CD4-positive, alpha-beta T cell treated with Interleukin-4 for 1 hour (primary cell): ENCODE data around the gene COPS7A.
"Not testable (repeated sequence)": the region's sequence is repeated elsewhere in the genome, so short reads cannot be mapped to it uniquely, and the experiment has no call there.

Experiments used
- DNase-seq, 2 donors: peaks; one replicate each; pipeline ENCODE4 v3.0.0-alpha.2; 2020 to 2022

The COPS7A gene

DNA sequence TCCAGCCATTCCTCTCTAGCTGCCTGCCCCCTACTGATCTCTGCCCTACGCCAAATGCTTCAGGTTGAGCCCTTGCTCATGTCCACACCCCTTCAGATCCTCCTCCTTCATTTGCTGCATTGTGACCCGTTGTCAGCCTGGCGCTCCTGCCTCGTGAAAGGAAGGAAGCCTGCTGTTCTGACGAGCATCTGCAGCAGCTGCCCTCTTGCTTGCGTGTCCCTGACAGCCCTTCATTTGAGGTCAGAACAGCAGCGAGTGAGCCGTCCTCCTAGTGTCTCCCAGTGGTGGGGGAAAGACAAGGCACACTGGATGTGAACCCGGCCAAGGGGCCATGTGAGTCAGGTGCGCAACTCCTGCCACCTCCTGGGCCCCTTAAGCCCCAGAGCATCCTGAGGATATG lies 20.2 kb upstream of the COPS7A start:
- DNase-seq = no peak

DNA sequence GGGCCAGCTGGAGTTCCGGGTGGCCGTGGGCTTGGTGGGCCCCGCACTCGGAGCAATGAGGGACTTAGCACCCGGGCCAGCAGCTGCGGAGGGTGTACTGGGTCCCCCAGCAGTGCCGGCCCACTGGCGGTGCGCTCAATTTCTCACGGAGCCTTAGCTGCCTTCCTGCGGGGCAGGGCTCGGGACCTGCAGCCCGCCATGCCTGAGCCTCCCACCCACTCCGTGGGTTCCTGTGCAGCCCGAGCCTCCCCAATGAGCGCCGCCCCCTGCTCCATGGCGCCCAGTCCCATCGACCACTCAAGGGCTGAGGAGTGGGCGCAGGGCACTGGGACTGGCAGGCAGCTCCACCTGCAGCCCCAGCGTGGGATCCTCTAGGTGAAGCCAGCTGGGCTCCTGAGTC lies 15.5 kb upstream of the COPS7A start:
- DNase-seq = not testable (repeated sequence)

DNA sequence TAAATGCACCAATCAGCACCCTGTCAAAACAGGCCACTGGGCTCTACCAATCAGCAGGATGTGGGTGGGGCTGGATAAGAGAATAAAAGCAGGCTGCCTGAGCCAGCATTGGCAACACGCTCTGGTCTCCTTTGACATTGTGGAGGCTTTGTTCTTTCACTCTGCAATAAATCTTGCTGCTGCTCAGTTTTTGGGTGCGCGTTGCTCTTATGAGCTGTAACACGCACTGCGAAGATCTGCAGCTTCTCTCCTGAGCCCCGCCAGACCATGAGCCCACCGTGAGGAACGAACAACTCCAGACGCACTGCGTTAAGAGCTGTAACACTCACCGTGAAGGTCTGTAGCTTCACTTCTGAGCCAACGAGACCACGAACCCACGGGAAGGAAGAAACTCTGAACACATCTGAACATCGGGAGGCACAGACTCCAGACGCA lies 14.9 kb upstream of the COPS7A start:
- DNase-seq = peak; percentile 44 to 85

DNA sequence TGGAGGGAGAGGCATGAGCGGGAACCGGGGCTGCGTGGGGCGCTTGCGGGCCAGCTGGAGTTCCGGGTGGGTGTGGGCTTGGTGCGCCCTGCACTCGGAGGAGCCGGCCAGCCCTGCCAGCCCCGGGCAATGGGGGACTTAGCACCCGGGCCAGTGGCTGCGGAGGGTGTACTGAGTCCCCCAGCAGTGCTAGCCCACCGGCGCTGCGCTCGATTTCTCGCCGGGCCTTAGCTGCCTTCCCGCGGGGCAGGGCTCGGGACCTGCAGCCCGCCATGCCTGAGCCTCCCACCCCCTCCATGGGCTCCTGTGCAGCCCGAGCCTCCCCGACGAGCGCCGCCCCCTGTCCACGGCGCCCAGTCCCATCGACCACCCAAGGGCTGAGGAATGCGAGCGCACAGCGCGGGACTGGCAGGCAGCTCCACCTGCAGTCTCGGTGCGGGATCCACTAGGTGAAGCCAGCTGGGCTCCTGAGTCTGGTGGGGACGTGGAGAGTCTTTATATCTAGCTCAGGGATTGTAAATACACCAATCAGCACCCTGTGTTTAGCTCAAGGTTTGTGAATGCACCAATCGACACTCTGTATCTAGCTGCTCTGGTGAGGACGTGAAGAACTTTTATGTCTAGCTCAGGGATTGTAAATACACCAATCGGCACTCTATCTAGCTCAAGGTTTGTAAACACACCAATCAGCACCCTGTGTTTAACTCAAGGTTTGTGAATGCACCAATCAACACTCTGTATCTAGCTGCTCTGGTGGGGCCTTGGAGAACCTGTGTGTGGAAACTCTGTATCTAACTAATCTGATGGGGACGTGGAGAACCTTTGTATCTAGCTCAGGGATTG lies 7.6 kb upstream of the COPS7A start:
- DNase-seq = not testable (repeated sequence)

DNA sequence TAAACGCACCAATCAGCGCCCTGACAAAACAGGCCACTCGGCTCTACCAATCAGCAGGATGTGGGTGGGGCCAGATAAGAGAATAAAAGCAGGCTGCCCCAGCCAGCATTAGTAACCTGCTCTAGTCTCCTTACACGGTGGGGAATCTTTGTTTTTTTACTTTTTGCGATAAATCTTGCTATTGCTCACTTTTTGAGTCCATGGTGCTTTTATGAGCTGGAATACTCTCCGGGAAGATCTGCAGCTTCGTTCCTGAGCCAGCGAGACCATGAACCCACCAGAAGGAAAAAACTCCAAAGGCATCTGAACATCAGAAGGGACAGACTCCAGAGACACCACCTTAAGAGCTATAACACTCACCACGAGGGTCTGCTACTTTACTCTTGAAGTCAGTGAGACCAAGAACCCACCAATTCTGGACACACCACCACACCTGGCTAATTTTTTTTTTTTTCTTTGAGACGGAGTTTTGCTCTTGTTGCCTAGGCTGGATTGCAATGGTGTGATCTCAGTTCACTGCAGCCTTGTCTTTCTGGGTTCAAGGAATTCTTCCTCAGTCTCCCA lies 6.9 kb upstream of the COPS7A start:
- DNase-seq = no peak

DNA sequence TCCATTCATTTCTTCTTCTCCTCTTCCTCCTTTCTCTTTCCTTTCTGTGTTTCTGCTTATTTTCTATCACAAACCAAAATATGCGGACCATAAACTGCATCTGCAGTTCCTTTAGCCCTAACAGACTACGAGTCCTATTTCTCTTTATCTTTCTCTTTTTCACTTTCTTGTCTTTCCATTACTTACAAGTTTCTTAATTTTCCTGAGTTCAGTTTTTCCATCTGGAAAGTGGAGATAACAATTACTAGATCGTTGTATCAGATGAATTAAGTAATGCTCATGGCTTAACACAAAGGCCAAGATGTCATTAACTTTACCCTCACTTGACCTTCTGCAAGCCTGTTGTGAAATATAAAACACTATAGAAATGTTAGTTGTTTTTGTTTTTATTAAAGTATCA lies 983 bp upstream of the COPS7A start:
- no peak for DNase-seq

DNA sequence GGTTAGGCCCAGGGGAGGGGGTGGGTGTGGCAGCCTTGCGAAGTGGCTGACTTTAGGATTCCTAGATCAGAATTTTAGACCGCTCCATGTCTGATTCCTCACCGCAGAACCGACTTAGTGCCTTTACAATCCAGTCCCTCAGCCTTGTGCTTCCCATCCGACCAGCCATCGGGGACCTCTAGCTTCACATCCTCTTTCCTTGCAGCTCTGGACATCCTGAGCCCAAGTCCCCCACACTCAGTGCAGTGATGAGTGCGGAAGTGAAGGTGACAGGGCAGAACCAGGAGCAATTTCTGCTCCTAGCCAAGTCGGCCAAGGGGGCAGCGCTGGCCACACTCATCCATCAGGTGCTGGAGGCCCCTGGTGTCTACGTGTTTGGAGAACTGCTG lies 557 bp downstream of the COPS7A start:
- peak in 1 of 2 donors; percentile 21 for DNase-seq

DNA sequence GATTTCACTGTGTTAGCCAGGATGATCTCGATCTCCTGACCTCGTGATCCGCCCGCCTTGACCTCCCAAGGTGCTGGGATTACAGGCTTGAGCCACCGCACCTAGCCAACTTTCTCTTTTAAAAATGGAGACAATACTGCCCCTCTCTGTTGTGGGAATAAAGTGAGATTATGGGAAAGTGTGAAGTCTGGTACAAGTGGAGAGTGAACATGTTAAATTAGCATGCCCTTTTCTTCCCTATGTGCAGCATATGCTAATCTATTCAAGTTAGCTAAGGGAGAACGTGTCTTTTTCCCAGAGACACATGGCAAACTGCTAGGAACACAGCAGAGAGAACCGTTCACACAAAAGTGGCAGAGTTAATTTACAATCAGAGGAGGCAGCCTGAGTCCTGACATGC lies 1.5 kb downstream of the COPS7A start:
- no peak for DNase-seq

DNA sequence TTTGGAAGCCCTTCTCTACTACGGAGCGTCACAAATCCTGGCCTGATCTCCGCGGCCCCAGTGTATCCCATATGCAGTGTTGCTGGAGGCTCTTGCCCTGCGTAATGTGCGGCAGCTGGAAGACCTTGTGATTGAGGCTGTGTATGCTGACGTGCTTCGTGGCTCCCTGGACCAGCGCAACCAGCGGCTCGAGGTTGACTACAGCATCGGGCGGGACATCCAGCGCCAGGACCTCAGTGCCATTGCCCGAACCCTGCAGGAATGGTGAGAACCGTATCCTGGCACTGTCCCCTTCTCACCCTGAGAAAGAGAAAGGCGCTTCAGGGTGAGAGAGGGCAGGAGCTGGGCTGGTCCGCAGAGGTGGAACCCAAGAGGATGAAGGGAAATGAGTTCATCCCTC lies 5.3 kb downstream of the COPS7A start:
- no peak for DNase-seq

DNA sequence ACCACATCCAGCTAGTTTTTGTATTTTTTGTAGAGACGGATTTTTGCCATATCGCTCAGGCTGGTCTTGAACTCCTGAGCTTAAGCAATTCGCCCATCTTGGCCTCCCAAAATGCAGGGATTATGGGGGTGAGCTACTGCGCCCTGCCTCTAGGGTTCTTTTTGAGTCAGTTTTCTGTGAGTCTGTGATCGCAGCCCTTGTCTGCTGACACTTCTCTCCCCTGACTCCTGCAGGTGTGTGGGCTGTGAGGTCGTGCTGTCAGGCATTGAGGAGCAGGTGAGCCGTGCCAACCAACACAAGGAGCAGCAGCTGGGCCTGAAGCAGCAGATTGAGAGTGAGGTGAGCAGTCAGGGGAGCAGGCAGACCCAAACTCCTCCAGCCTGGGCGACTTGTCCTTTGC lies 6.3 kb downstream of the COPS7A start:
- no peak for DNase-seq

DNA sequence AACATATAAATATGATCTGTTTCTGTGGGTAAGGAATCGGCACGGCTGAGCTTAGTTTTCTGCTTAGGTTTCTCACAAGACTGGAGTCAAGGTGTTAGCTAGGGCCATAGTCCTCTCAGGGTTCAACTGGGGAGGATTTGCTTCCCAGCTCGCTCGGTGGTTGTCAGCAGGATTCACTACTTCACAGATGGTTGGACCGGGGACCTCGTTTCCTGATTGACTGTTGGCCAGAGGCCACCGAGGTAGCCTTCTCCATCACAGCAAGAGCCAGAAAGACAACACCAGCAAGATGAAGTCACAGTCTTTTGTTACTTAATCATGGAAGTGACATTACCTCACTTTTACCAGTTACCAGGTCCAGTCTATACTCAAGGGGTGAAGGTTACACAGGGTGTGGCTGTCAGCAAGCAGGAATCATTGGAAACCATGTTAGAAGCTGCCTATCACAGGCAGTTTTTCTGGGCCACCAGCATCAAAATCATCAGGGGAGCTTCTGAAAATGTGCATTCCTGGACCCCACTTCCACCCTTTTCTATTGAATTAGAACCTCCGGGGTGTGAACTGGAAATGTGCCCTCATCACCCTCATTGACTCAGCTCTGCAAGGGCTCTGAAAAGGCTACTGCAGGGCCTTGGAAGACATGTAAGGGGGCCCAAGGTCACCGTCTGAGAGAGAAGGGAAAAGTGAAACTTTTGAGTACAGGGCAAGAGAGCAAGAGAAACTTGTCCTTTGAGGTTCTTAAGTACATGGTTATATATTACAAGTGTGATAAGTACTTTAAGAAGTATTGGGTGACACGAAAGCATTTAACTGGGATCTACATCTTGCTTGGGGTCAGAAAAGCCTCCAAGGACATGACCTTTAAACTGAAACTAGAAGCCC lies 10.9 kb downstream of the COPS7A start:
- no peak for DNase-seq

DNA sequence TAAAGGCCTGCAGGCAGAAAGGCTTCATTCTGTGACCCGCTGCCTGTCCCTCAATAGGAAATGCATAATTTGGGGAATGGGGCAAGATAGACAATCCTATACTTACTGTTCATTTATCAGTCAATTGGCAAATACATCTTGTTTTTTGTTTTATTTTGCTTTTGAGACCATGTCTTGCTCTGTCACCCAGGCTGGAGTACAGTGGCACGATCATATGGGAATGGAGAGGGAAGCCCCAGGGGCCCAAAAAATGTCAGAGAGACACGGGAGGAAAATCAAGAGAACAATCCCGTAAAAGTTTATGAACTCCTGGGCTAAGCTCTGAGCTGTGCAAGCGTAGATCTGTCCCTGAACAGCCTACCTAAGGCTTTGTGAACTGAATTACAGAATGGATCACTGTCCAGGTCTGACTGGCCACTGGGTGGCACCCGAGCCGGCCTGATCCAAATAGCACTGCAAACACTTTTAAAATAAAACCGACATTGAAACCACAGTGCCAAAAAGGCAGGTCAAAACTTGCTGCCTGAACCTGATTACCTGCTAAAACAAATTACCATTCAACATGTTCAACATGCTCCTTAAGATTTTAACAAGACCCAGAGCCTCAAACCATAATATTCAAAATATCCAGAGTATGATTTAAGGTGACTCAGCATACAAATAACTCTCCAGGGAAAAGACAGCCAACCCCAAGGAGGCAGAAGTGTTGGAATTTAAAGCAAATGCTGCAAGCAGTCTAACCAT lies 11.8 kb downstream of the COPS7A start:
- peak; percentile 52 to 58 for DNase-seq

DNA sequence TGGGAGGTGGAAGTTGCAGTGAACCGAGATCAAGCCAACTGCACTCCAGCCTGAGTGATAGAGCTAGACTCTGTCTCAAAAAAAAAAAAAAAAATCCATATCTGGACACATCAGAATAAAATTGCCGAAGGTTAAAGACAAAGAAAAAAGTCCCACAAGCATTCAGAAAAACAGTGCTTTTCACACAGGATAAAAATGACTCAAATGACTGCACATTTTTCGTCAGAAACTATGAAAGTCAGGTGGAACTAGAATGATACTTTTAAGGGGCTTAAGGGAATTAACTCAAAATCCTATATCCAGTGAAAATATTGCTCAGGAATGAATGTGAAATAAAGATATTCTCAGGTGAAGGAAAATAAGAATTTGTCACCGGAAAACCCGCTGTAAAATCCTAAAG lies 12.9 kb downstream of the COPS7A start:
- no peak for DNase-seq

DNA sequence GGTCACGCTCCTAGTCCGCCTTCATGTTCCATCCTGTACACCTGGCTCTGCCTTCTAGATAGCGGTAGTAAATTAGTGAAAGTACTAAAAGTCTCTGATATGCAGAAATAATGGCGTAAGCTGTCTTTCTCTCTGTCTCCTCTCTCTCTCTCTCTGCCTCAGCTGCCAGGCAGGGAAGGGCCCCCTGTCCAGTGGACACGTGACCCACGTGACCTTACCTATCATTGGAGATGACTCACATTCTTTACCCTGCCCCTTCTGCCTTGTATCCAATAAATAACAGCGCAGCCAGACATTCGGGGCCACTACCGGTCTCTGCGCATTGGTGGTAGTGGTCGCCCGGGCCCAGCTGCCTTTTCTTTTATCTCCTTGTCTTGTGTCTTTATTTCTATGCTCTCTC lies 18.2 kb downstream of the COPS7A start:
- DNase-seq = not testable (repeated sequence)

DNA sequence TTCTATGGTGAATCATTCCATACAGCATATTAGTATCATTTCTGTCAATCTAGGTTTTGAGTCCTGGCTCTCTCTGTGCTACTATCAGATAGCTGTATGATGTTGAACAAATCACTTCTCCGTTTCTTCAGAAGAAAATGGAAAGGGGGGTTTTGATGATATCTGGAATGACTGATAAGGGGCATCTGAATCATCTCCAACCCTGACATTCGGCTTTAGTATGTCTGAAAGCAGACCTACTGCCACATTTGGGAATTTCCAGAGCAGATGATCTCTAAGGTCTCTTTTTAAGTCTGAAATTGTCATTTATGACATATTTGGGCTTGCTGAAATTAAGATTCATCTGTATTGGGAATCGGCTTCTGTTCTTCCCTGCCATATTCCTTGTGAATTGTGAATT lies 19.0 kb downstream of the COPS7A start:
- no peak for DNase-seq

DNA sequence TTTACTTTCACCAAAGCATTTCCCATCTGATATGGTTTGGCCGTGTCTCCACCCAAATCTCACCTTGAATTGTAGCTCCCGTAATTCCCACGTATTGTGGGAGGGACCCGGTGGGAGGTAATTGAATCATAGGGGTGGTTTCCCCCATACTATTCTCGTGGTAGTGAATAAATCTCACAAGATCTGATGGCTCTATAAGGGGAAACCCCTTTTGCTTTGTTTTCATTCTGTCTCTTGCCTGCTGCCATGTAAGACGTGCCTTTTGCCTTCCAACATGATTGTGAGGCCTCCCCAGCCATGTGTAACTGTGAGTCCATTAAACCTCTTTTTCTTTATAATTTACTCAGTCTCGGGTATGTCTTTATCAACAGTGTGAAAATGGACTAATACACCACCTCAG lies 19.5 kb downstream of the COPS7A start:
- not testable (repeated sequence) for DNase-seq

DNA sequence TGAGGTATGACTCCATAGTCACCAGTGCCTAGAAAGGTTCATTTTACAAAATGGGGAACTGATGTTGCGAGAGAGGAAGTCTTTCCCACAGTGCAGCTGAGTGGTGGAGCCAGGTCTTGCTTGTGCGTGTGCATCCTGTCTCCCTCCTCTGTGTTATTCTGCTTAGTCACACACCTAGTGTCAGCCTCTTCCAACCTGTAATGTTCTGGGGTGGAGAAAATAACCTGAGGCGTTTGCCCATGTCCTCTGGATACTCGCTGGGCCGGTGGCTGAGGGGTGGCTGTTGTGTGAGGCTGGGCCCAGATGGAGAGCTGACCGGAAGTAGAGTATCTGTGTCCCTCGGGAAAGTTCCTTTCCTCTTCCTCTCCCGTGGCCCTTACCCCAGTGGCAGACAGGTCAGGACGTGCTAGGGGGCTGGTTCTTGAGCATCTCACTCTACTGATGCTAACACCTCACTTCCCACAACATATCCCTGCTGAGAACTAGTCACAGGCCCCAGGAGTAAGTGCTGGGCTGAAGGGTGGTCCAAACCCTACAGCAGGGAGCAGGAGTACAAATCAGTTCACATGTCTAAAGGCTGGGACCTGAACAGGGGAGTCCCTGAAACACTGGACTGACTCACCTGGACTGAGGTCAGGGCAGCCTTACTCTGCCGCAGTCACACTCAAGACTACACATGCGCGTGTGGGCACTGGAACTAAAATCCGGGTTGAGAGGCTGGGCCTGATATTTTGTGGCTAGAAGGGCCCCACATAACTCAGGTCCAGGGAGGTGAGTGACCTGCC lies 22.1 kb downstream of the COPS7A start:
- peak; percentile 30 to 67 for DNase-seq

DNA sequence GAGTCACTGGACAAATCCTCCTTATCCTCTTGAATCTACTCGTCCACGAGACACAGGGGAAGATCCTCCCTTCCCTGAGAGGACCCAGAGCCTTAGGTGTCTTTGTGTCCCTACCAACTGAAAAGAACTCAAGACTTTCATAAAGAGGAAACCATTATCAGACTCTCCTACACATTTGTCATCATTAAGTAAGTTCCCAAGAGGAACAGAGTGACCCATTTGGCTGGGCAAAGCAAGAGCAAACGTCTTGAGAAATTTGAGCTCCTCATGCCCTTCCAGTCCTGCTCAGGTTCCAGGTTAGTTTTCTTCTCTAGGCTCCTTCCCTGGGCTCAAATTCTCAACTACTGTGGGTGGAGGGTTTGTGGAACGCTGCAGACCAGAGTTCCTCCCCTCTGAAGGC lies 23.4 kb downstream of the COPS7A start:
- no peak for DNase-seq

DNA sequence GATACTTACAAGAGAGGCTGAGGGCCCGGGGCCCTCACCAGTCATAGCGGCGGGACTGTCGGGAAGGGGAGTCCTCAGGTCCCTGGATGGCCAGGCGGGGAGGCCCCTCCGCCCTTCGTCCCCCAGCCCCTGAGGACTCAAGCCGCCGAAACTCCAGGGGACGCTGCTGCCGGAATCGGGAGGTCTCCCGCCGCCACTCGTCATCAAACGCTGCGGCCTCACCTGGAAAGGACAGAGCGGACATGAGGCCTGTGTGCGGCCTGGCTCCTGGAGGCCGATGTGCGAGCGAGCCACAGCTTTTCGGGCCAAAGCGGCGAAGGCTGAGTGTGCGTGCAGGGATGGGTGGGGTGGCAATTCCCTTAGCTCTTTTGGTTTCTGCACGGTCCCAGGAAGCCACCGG lies 24.9 kb downstream of the COPS7A start:
- no peak for DNase-seq

DNA sequence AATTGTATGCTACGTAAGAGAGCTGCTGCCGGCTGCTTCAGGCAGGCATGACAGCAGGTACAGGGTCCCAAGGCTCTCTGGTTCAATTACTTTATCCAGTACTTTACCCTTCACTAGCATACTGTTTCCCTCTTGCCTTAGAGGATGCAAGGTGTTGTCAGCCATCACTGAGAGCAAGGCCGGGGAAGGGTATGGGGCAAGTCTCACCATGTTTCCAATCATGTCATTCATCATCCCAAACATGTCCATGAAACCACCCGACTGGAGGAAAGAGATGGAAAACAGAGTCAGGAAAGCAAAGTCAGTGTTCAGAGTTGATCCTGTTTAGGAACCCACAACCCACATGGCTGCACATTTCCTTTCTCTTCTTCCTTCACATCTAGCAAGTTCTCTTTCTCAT lies 26.7 kb downstream of the COPS7A start:
- DNase-seq = no peak

DNA sequence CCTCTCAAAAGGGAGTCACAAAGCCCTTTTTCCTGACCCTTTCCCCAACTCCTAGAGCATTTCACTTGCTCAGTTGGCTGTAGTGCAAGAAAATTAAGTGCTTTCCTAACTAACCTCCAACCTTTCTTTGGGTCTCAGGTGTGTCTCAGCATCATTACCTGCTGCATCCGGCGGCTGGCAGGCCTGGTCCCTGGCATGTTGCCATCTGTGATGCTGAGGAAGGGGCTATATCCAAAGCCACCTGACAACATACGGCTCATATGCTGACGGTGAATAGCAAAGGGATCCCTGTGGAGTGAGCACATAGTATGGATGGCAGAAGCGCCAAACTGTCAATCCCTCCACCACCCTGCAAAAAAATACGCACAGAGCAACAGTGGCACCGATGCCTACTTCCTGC lies 27.9 kb downstream of the COPS7A start:
- DNase-seq = no peak
